HG02571 (cell line): ENCODE measurements around the gene ANKRD18B.
"Not testable (repeated sequence)": the region's sequence is repeated elsewhere in the genome, so short reads cannot be mapped to it uniquely, and the experiment has no call there.

ENCODE experiments used
- ATAC-seq: cut with Tn5 transposase; IDR thresholded peaks from one replicate; pipeline ENCODE4 v1.9.1; 2021; ENCODE audit warnings: mild to moderate bottlenecking, moderate library complexity; ENCODE audit not compliant: unreplicated experiment

Gene ANKRD18B

DNA sequence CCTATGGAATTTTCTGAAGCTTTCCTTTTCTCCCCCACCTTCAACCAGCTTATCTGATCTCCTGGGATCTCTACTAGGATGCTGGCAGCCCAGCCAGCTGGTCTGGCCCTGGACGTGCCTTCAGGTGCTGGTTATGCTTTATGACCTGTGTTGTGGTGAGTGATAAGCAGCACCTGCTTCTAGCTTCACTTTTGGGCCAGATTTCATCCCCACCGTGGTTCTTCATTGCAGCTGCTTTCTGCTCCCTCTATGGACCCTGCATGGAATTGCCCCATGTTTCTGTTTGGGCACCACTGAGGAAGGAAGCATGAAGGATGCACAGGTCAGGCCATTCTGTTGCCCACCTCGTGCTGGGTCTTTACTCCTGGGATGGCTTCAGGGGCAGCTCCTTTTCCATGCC, 80.2 kb downstream of the ANKRD18B start:
- not testable (repeated sequence) for ATAC-seq

DNA sequence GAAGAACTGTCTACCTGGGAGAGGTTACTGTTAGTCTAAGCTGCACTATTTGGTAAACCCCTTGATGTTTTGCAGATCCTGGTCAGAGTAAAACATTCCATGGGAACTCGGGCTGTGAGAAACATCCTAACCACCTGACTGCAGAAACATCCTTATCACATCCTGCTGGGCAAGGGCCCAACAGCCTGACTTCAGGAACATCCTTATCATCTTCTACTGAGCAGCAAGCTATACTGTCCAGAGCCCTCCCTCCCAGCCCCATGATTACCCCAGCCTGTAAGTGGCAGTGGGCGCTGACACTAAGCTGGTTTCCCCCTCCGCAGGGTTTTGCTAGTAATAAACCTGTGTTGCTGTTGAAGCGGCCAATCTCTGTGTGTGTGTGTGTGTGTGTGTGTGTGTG, 80.9 kb downstream of the ANKRD18B start:
- not testable (repeated sequence) for ATAC-seq

DNA sequence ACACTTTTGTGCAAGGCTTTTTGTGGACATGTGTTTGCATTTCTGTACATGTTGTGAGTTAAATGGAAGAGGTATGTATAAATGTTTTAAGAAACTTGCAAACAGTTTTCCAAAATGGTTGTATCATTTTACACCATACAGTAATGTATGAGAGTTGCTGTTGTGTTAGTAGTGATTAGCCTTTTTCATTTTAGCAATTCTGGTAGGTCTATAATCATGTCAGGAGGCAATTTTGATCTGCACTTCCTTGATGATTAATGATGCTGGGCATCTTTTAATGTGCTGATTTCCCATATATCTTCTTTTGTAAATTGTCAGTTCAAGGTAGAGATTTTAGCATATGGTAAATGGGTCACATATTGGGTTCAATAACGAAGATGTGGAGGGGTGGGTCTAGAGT, 87.3 kb downstream of the ANKRD18B start:
- ATAC-seq, result no peak

DNA sequence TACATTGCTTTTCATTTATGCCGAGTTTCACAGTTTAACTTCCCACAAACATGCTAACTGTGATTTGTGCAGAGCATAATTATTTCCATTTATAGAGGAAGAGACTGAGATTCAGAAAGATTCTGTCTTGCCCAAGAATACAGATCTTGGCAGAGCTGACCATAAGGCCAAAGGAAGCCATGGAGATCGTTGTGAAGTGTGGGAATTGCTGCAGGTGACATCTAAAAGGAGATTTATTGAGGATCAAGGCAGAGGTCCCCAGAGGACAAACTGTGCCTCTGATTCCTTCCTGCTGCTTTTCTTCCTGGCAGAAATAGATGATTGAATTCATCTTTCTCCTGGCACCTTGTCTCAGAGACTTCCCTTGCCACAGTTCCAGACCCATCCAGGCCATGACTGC, 88.4 kb downstream of the ANKRD18B start:
- ATAC-seq, result not testable (repeated sequence)

DNA sequence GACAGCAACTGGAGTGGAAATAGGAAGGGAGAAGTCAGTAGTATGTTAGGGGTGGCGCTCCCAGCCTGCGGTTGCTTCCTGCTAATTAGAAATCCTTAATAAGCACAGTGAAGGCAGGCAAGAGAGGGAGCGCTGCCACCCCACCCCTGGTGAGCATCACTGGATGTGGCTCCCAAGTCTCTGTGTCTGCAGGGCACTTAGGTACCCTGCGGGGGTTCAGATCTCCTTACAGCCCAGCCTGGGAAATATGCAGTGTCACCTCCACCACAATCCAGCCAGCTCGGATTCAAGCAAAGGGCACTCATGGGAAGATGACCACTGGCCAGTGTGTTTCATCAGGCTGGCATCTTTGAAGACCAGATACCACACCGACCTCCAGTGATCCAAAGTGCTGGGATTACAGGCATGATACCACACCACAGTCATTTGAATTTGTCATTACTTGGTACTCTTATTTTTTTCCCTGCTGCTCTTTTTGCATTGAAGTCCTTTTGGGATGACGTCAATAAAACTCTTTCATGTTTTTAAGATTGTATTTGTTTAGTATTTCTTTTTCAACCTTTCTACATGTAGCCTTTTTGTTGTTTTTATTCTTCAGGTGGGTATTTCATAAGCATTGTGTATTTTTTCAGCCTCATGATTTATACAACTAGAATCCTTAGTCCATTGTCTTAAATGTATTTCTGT, 90.1 kb downstream of the ANKRD18B start:
- ATAC-seq, result no peak

DNA sequence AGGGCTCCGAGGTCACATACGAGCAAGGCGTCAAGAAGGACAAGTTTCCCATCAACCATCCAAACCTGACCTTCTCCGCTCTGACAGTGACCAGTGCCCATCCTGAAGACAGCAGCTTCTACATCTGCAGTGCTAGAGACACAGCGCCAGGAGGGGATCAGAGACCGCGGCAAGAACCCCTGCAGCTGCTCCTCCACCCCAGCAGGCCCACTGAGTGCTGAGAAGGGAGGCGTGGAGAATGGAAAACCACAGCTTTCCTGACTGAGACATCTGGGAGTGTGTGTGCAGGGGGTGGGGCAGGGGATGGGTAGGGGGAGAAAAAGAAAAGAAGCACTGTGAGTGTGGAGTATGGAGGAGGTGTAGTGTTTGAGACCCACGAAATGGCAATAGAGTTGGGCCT, 94.3 kb downstream of the ANKRD18B start:
- ATAC-seq, result not testable (repeated sequence)

DNA sequence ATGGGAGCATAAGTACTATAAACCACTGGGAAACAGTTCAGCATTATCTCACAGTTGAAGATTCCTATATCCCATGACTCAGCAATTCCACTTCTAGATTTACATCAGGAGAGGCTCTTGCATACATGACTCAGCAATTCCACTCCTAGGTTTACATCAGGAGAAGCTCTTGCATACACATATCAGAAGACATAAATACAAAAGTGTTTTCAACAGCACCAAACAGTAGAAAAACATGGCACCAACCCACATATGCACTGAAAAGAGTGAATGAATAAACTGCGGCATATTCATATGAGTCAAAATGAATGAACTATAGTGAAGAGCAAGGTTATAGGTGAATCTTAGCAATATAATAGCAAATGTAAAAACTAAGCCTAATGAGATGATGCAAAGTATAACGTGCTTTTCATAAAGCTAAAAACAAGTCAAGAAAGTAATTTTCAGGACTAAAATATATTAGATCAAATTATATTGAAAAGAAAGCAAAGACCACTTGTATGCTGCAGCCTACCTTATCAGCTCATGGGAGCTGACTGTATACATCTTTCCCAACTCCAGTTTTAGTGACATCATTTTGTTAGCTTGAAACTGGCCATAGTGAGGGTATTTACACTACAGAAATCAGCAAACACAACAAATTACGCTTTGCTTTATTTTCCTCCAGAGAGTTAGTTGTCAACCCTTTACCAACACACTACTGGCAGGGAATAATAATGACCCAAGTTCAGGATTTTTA, 95.8 kb downstream of the ANKRD18B start:
- no peak for ATAC-seq

DNA sequence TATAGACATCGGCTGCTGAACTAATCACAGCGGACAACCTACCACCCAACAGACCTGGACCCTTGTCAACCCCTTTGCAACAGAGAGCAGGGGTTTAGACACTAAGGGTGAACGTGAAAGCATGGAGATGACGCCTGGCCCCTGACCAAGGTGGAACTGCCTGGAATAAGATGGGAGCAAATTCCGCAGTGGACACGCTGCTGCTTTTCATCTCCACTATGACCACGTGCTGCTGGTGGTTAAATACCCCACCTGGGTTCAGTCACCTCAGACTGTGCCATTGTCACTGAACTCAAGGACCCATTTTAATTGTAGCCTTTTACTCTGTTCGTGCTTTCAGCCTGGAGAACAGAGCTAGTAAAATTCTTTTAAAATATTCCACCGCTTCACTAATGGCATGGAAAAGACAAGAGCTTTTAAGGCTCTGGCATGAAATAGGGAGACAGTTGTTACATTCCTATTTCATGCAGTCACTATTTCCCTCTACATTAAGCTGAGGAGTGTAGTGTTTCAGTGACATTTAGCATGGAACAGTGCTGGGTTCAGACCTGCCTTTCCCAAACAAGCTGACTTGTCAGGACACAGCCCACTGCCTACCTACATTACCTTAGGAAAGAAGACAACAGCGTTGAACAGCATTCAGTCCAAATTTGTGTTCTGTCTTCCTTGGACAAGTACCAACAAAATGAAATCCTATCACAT, 96.8 kb downstream of the ANKRD18B start:
- no peak for ATAC-seq
